ENCODE measurements around the gene DHX35. TPM values are rescaled to one million over a fixed set of nuclear protein-coding genes. Genes with fewer than 3 reads are reported as not detected.

Gene DHX35
- total and polyA plus RNA-seq, 2 of the 8 experiments (the other 6 are each of a cell fraction or from before 2014, with no cell fraction given) = 21.9 to 27.7 TPM

DNA sequence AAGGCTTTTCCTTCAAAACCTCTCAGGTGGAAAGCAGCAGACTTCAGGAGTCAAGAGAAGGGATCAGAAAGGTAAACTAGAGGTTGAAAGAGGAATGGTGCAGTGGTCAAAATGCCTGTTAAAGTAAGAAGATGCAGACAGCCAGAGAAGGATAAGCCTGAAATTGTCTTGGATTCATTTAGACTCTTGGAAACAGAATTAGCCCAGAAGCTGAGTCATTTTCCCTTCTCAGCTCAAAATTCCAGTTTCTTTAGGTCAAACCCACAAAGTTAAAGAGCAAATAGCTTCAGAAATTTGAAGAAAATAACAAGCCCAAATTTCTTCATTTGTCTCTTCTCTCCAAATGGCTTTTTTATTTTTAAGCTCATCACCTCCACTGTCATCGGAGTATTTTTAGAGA, 73.9 kb downstream of the DHX35 start (continued):
- no peak for TF ChIP-seq POLR2AphosphoS5 (IDR thresholded peaks at IDR 0.05; ENCODE audit: low read depth, low read length)
- TF ChIP-seq TEAD4 (IDR thresholded peaks at IDR 0.05; ENCODE audit: low read depth, low read length) = no peak
